GM18907 (cell line): ENCODE data around the gene LSM6.

Experiments
- ATAC-seq: cut with Tn5 transposase; IDR thresholded peaks from one replicate; pipeline ENCODE4 v1.9.1; 2021; ENCODE audit warnings: mild to moderate bottlenecking, moderate library complexity; ENCODE audit not compliant: unreplicated experiment

Gene LSM6

GRCh38 chr4:146183209-146183608 lies 7.7 kb downstream of the LSM6 start:
- ATAC-seq = no peak

GRCh38 chr4:146186041-146186440 lies 10.5 kb downstream of the LSM6 start:
- no peak for ATAC-seq

GRCh38 chr4:146186596-146186995 lies 11.1 kb downstream of the LSM6 start:
- no peak for ATAC-seq

GRCh38 chr4:146190456-146190855 lies 14.9 kb downstream of the LSM6 start:
- no peak for ATAC-seq

- no peak for ATAC-seq
Observed at GRCh38 chr4:146191766-146192458, 16.4 kb downstream of the LSM6 start.

- ATAC-seq = no peak
Observed at GRCh38 chr4:146193628-146194027, 18.1 kb downstream of the LSM6 start.

GRCh38 chr4:146194212-146194611 lies 18.7 kb downstream of the LSM6 start:
- no peak for ATAC-seq

- no peak for ATAC-seq
Observed at GRCh38 chr4:146202665-146203064, 27.1 kb downstream of the LSM6 start.

GRCh38 chr4:146207410-146207809 lies 31.9 kb downstream of the LSM6 start:
- ATAC-seq = no peak

GRCh38 chr4:146210890-146211289 lies 35.4 kb downstream of the LSM6 start:
- ATAC-seq = no peak

- ATAC-seq = no peak
Observed at GRCh38 chr4:146211440-146211839, 35.9 kb downstream of the LSM6 start.

- ATAC-seq = no peak
Observed at GRCh38 chr4:146212781-146213180, 37.3 kb downstream of the LSM6 start.

GRCh38 chr4:146214238-146214637 lies 38.7 kb downstream of the LSM6 start, which contains the start of gene REELD1:
Gene REELD1 (plus strand): TSS chr4:146214538. CDS start chr4:146216953, 2,415 bp downstream.
- ATAC-seq = no peak

- no peak for ATAC-seq
Observed at GRCh38 chr4:146222313-146222712, 46.8 kb downstream of the LSM6 start.

- ATAC-seq = no peak
Observed at GRCh38 chr4:146224326-146224966, 48.9 kb downstream of the LSM6 start.

- ATAC-seq = no peak
Observed at GRCh38 chr4:146229406-146229805, 53.9 kb downstream of the LSM6 start.

GRCh38 chr4:146232131-146232722 lies 56.7 kb downstream of the LSM6 start:
- no peak for ATAC-seq

- ATAC-seq = no peak
Observed at GRCh38 chr4:146235654-146236177, 60.2 kb downstream of the LSM6 start.

GRCh38 chr4:146236216-146236615 lies 60.7 kb downstream of the LSM6 start:
- ATAC-seq = no peak

GRCh38 chr4:146237092-146237491 lies 61.6 kb downstream of the LSM6 start:
- no peak for ATAC-seq

- ATAC-seq = no peak
Observed at GRCh38 chr4:146238107-146238506, 62.6 kb downstream of the LSM6 start.
